Fibroblast of skin of left biceps (primary cell): ENCODE results near the gene CLIP1.
A peak's percentile ranks its signal among the peaks of the same experiment; 100 is the strongest.
"Not testable (repeated sequence)": the region's sequence is repeated elsewhere in the genome, so short reads cannot be mapped to it uniquely, and the experiment has no call there.

Source experiments
- DNase-seq, 2 experiments: peaks; one replicate each; pipeline ENCODE4 v3.0.0-alpha.2; 2013; ENCODE audit warnings: low read depth in 2 of 2

CLIP1 gene

GRCh38 chr12:122356991-122357390, 65.5 kb downstream of the CLIP1 start:
- DNase-seq, result not testable (repeated sequence)

DNA sequence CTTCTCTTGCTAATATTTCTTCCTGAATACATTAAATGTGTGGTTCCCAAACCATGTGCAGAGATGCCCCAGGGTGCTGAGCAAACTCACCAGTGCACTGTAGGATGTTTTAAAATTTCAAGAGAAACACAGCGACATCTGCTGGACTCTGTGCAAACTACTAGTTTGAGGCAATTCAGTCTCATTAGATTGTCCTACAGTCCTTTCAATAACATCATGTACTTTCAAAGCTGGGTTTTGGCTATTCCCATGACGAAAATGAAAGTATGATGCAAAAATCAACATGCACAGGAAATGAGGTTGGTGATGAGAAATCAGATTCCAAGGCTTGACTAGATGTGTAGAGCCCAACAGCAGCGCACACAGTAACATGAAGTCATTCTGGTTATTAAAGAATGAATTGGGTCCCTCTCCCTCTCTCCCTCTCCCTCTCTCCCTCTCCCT, 66.3 kb downstream of the CLIP1 start:
- DNase-seq, result peak; percentile 31 to 32

GRCh38 chr12:122355706-122356105, 66.8 kb downstream of the CLIP1 start:
- no peak for DNase-seq

DNA sequence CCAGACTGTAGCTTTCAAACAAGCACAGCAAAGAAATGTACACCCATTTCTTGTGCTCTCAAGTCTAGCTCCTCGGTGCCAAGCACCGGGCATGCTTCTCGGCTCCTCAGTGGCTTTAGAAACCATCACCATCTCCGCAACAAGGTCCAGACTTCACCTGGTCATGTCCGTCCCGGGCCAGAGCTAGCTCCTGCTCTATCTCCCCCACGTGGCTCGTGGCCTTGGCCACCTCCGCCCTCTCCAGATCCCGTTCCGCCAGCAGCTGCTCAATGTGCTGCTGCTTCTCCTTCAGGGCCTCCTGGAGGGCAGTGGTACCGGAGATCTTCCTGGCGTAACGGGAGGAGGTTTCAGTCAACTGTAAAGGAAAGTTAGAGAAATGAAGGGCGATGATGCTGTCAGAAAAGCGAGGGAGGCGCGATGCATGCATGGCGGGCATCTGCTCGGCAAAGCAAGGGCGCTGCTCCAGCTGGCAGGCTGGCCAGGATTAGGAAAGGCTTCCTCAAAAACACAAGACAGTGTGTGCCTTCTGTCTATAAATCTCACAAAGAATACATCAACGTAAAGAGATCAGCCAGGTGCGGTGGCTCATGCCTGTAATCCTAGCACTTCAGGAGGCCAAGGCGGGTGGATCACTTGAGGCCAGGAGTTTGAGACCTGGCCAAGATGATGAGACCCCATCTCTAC, 67.4 kb downstream of the CLIP1 start:
- no peak for DNase-seq

GRCh38 chr12:122352394-122352793, 70.1 kb downstream of the CLIP1 start:
- DNase-seq, result no peak

DNA sequence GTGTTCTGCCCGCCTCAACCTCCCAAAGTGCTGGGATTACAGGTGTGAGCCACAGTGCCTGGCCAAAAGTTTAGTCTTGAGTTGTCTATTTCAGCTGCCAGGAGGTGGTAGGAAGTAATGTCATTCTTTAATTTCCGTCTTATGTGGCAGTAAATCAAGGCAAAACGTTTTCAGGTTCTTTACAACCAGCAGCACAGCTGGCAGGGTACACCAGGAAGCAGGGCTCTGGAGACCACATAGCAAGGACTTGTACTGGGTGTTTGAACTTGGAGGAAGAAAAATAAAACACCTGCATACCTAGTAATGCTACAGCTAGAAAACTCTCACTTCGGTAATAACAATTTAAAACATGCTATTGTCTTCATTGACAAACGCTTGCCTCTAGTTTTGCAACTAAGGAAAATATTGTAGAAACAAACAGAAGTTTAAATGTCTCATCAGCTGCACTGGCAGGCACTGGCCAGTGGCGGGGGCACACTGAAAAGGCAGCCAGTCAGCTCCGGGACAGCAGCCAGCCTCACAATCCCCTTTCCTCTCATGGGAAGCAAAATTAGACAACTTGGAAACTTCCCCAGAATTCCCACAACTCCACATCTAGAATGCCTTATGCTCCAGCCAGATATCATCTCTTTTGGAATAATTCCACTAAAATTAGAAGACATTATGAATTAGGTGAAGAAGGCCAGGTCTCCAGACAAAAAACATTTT, 72.2 kb downstream of the CLIP1 start:
- DNase-seq, result peak; percentile 77 to 79

GRCh38 chr12:122349078-122349477, 73.4 kb downstream of the CLIP1 start:
- no peak for DNase-seq

DNA sequence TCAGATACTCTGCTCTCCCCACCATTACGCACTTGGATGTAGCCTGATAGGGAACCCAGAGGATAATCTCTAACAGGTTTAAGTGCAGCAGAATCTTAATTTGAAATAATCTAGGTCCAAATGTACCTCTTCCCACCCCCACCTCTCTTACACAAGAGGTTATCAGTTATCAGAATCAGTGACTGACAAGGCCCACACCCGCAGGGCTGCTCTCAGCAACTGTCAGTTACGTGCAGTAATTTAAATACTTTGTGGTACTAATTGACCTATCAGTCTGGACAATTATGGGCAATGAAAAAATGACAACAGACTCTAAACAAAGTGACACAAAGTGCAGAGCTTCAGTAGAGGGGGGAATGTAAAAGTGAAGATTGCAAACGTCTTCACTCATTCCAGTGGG, 74.0 kb downstream of the CLIP1 start:
- no peak for DNase-seq

- no peak for DNase-seq
Observed at GRCh38 chr12:122346054-122346453, 76.4 kb downstream of the CLIP1 start.

DNA sequence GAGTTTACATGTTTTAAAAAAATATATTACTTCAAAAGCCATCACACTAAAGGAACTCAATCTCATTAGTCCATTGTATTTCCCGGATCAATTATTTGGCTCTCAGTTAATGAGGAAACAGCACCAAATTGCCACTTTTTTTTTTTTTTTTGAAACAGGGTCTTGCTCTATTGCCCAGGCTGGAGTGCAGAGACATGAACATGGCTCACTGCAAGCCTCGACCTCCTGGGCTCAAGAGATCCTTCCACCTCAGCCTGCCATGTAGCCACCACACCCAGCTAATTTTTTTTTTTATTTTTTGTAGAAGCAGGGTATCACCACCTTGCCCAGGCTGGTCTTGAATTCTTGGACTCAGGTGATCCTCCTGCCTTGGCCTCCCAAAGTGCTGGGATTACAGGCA, 77.4 kb downstream of the CLIP1 start:
- no peak for DNase-seq

DNA sequence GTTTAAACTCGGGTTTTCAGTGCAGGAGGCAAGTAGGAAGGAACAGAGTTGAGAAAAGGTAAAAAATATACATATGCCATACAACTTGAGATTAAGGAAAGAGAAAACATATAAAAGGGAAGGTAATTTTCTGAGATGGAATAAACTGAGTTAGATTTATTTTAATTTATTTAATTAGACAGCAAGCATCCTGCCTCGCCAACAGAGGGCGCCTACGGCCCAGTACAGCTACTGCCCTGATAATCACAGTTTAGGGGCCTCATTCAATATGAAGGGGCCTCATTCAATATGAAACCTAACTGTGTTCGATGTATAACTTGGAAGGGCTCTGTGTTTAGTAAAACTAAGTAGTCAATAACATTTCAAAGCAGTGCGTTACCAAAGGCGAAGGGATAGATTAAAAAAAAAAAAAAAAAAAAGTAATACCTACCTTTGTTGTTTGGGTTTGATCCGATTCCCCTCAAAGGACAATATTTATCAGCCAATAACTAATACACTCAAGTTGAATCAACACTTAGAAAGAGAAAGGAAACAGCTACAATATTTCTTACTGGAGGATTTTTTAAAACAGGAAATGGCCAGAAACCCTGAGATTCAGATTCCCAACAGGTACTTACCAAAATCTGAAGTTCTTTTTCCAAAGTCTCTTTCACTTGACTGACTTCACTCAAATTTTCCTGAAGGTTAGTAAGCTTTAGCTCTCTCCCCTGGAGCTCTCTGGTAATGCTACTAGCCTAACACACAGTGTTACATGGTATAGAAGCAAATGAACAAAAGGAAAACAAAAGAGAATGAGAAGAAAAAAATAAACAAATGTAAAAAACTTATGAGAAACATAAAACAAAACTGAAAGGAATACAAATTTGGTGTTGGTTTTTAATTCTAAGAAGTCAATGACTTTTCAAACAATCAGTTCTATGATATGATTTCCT, 86.2 kb downstream of the CLIP1 start:
- no peak for DNase-seq

DNA sequence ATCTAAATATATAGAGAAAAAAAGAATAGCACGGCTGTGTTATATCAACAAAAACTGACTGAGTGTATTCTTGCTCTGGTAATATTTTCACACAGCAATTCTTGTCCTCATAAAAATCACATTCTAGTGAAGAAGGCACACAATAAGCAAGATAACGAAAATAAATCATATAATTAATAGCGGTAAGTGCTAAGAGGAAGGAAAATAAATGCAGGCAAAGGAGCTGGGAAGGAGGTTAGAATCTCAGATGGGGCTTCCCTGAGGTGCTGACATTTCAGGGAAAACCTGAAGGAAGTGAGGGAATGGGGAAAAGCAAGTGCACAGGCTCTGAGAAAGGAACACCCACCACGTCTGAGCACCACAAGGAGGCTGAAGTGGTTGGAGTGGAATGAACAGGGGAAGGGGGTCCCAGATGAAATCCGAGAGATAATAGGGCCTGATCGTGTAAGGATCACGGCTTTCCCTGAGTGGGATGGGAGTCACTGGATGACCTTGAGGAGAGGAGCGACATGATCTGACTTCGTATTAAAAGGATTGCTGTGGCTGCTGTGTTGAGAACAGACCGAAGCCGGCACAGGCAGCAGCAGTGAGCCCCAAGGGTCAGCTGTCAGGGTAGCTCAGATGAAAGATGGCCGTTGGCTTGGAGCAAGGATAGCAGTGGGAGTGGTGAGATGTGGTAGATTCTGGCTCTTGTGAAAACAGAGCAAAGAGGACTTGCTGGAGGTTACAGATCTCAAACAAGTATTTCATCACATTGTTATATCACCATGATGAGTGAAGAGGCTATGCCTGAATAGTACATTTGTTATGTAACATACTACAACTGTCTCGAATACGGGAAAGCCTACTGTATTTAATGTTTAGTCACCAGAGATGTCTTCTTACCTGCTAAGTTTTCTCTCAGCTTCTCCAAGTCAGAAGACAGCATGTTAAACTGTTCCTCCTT, 89.1 kb downstream of the CLIP1 start:
- no peak for DNase-seq

DNA sequence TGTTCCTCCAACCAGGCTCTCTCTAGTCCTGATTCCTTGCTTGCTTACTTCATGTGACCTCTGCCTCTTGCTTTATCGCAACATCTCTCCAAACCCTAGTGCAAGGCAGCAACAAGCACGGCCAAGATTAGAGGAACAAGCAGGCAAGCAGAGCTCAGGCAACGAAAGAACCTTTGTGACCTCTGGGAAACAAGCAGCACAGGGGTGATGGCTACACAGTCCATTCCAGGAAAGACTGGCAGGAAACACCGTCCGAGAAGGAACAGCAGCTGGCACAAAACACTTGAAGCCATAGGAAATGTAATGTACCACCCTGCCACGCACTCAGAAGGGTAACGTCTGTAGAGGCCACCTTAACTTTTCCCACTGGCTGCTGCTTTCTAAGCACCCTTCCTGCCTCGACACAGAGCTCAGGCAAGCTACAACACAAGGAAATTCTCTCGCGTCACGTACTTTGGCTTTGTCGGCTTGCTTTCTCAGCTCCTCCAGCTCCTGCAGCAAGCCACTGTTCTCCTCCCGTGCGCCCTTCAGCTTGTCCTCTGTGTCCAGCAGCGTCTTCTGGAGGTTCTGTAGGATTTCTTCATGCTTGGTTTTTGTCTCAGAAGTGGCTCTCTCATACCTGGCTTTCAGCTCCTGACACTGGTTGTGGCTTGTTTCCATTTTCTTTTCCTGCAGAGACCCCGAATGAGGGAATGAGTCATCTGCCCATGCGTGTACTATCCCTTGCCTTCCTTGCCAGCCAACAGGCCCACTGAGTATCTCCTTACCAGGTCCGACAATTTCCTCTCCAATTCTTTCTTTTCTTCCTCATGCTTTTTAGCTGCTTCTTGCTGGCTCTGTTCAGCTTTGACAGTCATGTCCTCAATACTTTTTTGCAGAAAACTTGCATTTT, 94.7 kb downstream of the CLIP1 start:
- DNase-seq, result no peak

- DNase-seq, result no peak
Observed at GRCh38 chr12:122327014-122327413, 95.5 kb downstream of the CLIP1 start.

- DNase-seq, result no peak
Observed at GRCh38 chr12:122326586-122326985, 95.9 kb downstream of the CLIP1 start.

DNA sequence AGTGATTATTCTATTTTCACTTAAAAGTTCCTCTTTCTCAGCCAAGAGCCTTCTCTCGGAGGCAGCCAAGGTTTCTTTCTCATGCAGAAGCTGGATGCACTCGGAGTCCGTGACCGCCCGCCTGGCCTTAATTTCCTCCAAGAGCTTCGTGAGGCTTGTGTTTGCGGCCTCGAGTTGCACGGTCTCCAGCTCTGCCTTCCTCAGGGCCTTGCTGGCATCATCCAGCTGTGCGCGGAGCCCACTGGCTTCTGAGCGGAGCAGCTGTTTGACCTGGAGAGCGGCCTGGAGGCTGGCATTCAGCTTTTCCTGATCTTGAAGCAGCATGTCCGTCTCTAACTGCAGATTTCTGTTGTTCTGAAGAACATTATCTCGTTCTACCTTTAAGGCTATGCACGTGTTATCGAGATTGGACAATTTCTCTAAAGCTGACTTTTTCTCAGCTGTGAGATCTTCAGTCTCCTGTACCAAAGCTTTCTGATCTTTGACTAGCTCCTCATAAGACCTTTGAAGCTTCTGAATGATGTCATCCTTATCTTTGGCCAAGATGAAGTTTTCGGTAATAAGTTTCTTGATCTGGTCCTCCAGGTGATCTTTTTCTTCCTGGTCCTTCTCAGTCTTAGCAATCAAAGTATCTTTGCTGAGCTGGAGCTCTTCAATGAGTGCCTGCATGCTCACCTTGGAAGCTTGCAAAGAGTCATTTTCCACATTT, 99.0 kb downstream of the CLIP1 start:
- no peak for DNase-seq

DNA sequence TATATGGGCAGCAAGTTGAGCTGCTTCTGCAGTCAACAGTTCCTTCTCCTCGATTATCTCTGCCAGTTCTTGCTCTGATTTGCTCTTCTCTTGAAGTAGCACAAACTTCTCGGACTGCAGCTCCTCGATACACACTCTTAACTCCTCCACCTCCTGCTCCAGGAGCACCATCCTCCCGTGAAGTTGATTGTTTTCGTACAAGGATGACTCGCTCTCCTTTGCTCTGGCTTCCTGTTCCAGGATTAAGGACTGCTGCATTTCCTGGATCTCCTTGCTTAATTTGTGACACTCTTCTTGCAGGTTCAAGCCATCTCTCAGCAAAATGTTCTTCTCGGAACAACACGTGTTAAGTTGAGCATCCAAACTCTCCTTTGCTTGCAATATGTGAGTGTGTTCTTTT, 100.0 kb downstream of the CLIP1 start:
- DNase-seq, result no peak

- DNase-seq, result peak; percentile 69 to 72
Observed at GRCh38 chr12:122318607-122319605, 103.6 kb downstream of the CLIP1 start.
